WERI-Rb-1 (cell line): ENCODE results near the gene ZC3H10.

Source experiments
- DNase-seq: peaks from one replicate; pipeline ENCODE4 v3.0.0-alpha.2; 2020
- H3K27ac ChIP-seq: fragments of 250-450 bp; sonication (Bioruptor Pico); 2 replicates; pipeline ENCODE4 v1.5.1; 2020; ENCODE audit warnings: mild to moderate bottlenecking, moderate library complexity
- H3K27me3 ChIP-seq: fragments of 250-450 bp; sonication (Bioruptor Pico); 2 replicates; pipeline ENCODE4 v1.5.1; 2021; ENCODE audit warnings: mild to moderate bottlenecking, low read depth, moderate library complexity; ENCODE audit not compliant: insufficient read depth, severe bottlenecking
- H3K36me3 ChIP-seq: fragments of 250-450 bp; sonication (Bioruptor Pico); 2 replicates; pipeline ENCODE4 v1.5.1; 2020; ENCODE audit warnings: mild to moderate bottlenecking, moderate library complexity
- H3K4me3 ChIP-seq: 2 replicates; pipeline ENCODE4 v1.5.1; 2011; ENCODE audit warnings: low read depth, mild to moderate bottlenecking, control low read depth, low read length
- H3K9me3 ChIP-seq: fragments of 250-450 bp; sonication (Bioruptor Pico); 2 replicates; pipeline ENCODE4 v1.5.1; 2021; ENCODE audit warnings: mild to moderate bottlenecking, moderate library complexity; ENCODE audit not compliant: severe bottlenecking
- CTCF ChIP-seq: IDR thresholded peaks from 2 replicates; pipeline ENCODE4 v1.5.1; 2011; ENCODE audit warnings: low read depth, mild to moderate bottlenecking, control low read depth, inconsistent platforms, low read length

Gene ZC3H10

DNA sequence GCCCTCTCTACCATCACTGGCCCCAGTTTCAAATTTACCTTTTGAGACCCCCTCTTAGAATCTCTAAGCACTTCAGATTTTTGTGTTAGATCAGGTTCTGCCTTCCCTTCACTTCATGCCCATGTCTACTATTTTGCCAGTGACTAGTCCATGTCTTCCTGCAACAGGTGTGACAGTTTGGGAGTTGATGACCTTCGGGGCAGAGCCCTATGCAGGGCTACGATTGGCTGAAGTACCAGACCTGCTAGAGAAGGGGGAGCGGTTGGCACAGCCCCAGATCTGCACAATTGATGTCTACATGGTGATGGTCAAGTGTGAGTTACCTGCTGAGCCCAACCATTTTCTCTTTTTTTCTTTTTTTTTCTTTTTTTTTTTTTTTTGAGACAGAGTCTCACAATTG lies 19.5 kb upstream of the ZC3H10 start:
- H3K9me3 ChIP-seq, result no peaks in the 10 kb centered on the region
- no peaks in the 10 kb centered on the region for H3K36me3 ChIP-seq
- DNase-seq, result no peak
- no peaks in the 10 kb centered on the region for H3K27me3 ChIP-seq
- H3K4me3 ChIP-seq, result no peak overlapping the region
- TF ChIP-seq CTCF, result no peak
- H3K27ac ChIP-seq, result no peak overlapping the region

GRCh38 chr12:56099787-56100186 lies 18.3 kb upstream of the ZC3H10 start:
- no peak for DNase-seq
- H3K36me3 ChIP-seq, result peaks cover 3% of the 10 kb centered on the region; the same call in 1 of the 2 replicates
- H3K4me3 ChIP-seq, result no peak overlapping the region
- H3K27ac ChIP-seq, result no peak overlapping the region
- no peaks in the 10 kb centered on the region for H3K27me3 ChIP-seq
- H3K9me3 ChIP-seq, result no peaks in the 10 kb centered on the region
- TF ChIP-seq CTCF, result no peak

DNA sequence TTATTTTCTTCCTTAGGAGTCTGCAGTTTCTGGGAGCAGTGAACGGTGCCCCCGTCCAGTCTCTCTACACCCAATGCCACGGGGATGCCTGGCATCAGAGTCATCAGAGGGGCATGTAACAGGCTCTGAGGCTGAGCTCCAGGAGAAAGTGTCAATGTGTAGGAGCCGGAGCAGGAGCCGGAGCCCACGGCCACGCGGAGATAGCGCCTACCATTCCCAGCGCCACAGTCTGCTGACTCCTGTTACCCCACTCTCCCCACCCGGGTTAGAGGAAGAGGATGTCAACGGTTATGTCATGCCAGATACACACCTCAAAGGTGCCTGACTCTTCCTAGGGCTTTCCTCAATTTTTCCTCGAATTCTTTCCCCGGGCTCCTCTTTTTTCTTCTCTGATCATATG lies 17.0 kb upstream of the ZC3H10 start:
- TF ChIP-seq CTCF, result no peak
- H3K36me3 ChIP-seq, result peaks cover 13% of the 10 kb centered on the region
- no peak overlapping the region for H3K27ac ChIP-seq

DNA sequence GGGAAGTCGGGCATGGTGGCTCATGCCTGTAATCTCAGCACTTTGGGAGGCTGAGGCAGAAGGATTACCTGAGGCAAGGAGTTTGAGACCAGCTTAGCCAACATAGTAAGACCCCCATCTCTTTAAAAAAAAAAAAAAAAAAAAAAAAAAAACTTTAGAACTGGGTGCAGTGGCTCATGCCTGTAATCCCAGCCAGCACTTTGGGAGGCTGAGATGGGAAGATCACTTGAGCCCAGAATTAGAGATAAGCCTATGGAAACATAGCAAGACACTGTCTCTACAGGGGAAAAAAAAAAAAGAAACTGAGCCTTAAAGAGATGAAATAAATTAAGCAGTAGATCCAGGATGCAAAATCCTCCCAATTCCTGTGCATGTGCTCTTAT lies 15.4 kb upstream of the ZC3H10 start:
- H3K27ac ChIP-seq, result no peak overlapping the region
- DNase-seq, result no peak
- H3K9me3 ChIP-seq, result no peaks in the 10 kb centered on the region
- no peaks in the 10 kb centered on the region for H3K27me3 ChIP-seq
- no peak for TF ChIP-seq CTCF
- no peak overlapping the region for H3K4me3 ChIP-seq
- peaks cover 30% of the 10 kb centered on the region for H3K36me3 ChIP-seq

More for the DNA sequence above, 17.0 kb upstream of the ZC3H10 start:
- no peak for DNase-seq
- no peak overlapping the region for H3K4me3 ChIP-seq
- H3K9me3 ChIP-seq, result no peaks in the 10 kb centered on the region
- H3K27me3 ChIP-seq, result no peaks in the 10 kb centered on the region

DNA sequence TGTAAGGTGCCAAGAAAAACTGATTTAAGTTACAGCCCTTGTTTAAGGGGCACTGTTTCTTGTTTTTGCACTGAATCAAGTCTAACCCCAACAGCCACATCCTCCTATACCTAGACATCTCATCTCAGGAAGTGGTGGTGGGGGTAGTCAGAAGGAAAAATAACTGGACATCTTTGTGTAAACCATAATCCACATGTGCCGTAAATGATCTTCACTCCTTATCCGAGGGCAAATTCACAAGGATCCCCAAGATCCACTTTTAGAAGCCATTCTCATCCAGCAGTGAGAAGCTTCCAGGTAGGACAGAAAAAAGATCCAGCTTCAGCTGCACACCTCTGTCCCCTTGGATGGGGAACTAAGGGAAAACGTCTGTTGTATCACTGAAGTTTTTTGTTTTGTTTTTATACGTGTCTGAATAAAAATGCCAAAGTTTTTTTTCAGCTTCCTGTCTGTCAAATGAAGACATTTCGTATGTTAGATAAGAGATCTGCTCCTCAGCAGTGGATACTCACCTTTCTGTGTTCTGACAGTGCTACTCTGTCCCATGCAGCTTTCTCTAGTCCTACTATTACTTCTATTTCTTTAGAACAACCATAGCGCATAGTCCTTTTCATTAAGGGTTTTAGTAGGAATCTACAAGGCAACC lies 14.9 kb upstream of the ZC3H10 start:
- H3K36me3 ChIP-seq, result peaks cover 35% of the 10 kb centered on the region
- H3K4me3 ChIP-seq, result peak overlapping the region; percentile 70
- H3K27ac ChIP-seq, result peak overlapping the region; percentile 73
- no peak for DNase-seq
- no peaks in the 10 kb centered on the region for H3K27me3 ChIP-seq
- no peak for TF ChIP-seq CTCF
- H3K9me3 ChIP-seq, result no peaks in the 10 kb centered on the region

DNA sequence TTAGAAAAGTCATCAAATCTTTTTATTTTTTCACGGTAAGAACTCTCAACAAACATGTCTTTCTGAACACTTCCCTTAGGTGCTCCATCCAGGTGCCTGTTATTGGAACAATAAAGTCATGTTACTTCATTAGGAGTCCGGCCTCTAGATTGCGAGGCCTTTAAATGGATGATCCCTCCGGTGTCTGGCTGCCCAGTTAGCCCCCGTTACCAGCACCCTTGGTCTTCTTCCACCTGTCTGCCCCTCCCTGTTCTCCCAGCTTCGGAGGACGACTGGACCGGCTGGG lies 14.3 kb upstream of the ZC3H10 start:
- H3K36me3 ChIP-seq, result peaks cover 41% of the 10 kb centered on the region
- no peak for TF ChIP-seq CTCF
- H3K9me3 ChIP-seq, result no peaks in the 10 kb centered on the region
- no peak for DNase-seq
- H3K27me3 ChIP-seq, result no peaks in the 10 kb centered on the region
- peak overlapping the region; percentile 73 for H3K27ac ChIP-seq
- H3K4me3 ChIP-seq, result peak overlapping the region; percentile 70
